ENCODE data around the gene TCAF1.

DNA sequence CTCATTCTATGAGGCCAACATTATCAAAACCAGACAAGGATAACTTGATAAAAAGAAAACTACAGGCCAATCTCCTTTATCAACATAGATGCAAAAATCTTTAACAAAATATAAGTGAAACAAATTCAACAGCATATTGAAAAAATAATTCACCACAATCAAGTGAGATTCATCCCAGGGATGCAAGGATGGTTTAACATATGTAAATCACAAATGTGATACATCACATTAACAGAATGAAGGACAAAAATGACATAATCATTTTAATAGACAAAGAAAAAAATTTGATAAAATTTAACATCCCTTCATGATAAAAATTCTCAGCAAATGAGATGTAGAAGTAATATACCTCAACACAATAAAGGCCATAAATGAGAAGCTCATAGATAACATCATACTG, 53.8 kb downstream of the TCAF1 start:
- TF ChIP-seq CTCF (IDR thresholded peaks at IDR 0.05; ENCODE audit: low read depth, low read length, poor library complexity, severe bottlenecking): no peak
- no peak for TF ChIP-seq EZH2phosphoT487 (IDR thresholded peaks at IDR 0.05; ENCODE audit: borderline replicate concordance, low read length)
